ENCODE results near the gene PRG3. TPM values are rescaled to one million over a fixed set of nuclear protein-coding genes. Genes with fewer than 3 reads are reported as not detected.

Gene PRG3
- total and polyA plus RNA-seq, 2 donors (not counting 1 experiment from before 2014, with no cell fraction given) = not detected

DNA sequence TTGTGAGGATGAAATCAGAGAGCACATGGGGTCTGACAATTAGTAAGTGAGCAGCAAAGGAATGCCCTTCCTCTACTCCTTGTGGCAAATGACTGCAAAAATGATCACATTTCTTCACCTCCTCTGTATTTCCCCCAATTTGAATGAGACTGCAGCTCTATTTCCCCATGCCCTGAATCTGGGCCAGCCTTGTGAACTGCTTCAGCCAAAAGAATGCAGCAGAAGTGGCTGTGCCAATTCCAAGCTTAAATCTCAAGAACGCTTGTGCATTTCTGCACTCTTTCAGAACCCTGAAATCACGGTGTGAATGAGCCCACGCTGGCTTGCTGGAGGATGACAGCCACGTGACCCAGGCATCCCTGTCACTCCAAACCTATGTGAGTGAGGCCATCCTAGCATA lies 36.1 kb upstream of the PRG3 start:
- no peaks in the 10 kb centered on the region for H3K27me3 ChIP-seq (replicated peaks in 1 of 4; ENCODE audit: control extremely low read depth in 1 of 4, control insufficient read depth in 3 of 4, insufficient read depth in 4 of 4, low read length in 3 of 4)
- H2AFZ ChIP-seq (ENCODE audit: insufficient read depth, low read depth, low read length, poor library complexity, severe bottlenecking) = no peak overlapping the region
- H3K4me3 ChIP-seq (ENCODE audit: control extremely low read depth in 1 of 5, extremely low read depth in 1 of 5, insufficient read depth in 1 of 5, low read depth in 2 of 5, low read length in 4 of 5) = no peak overlapping the region
- no peaks in the 10 kb centered on the region for H3K9me3 ChIP-seq (ENCODE audit: control extremely low read depth in 1 of 3, control insufficient read depth in 2 of 3, insufficient read depth in 1 of 3, low read length in 2 of 3)
- Mint-ChIP-seq H3K9me3 (ENCODE audit: insufficient read depth) (no peaks in the 10 kb centered on the region), H3K27ac (no peak overlapping the region), H3K27me3 (no peaks in the 10 kb centered on the region), H3K4me1 (no peaks in the 10 kb centered on the region), H3K4me3 (no peak overlapping the region)
- H3K9ac ChIP-seq (ENCODE audit: low read length) = no peak overlapping the region
- intact Hi-C loops (cut with micrococcal nuclease) = no loop called here
- 85% methylated on average over 4 of the region's 4 CpGs for WGBS (ENCODE audit: insufficient coverage)
- no peak for ATAC-seq (ENCODE audit: low read depth)
- no peak overlapping the region for H3K27ac ChIP-seq (ENCODE audit: low read length in 2 of 2)
- peaks cover 0 to 29% of the 10 kb centered on the region in 2 experiments for H3K36me3 ChIP-seq (replicated peaks in 1 of 2; ENCODE audit: control extremely low read depth in 1 of 2, control insufficient read depth in 1 of 2, extremely low read depth in 1 of 2, insufficient read depth in 2 of 2, low read length in 1 of 2)
- no peaks in the 10 kb centered on the region for H4K20me1 ChIP-seq (ENCODE audit: control insufficient read depth, insufficient read depth, low read length, poor library complexity, severe bottlenecking)
- no peaks in the 10 kb centered on the region for H3K4me1 ChIP-seq (ENCODE audit: control insufficient read depth in 2 of 2, insufficient read depth in 2 of 2, low read length in 2 of 2)
- CTCF ChIA-PET = no interaction called here
- POLR2A ChIA-PET = no interaction called here
- H3K4me2 ChIP-seq (replicated peaks; ENCODE audit: low read depth, low read length, poor library complexity, severe bottlenecking) = no peak overlapping the region
- H3K79me2 ChIP-seq (ENCODE audit: control insufficient read depth, insufficient read depth, low read length) = peaks cover 4% of the 10 kb centered on the region
- DNase-seq = no peak
- TF ChIP-seq, protein P1, sequence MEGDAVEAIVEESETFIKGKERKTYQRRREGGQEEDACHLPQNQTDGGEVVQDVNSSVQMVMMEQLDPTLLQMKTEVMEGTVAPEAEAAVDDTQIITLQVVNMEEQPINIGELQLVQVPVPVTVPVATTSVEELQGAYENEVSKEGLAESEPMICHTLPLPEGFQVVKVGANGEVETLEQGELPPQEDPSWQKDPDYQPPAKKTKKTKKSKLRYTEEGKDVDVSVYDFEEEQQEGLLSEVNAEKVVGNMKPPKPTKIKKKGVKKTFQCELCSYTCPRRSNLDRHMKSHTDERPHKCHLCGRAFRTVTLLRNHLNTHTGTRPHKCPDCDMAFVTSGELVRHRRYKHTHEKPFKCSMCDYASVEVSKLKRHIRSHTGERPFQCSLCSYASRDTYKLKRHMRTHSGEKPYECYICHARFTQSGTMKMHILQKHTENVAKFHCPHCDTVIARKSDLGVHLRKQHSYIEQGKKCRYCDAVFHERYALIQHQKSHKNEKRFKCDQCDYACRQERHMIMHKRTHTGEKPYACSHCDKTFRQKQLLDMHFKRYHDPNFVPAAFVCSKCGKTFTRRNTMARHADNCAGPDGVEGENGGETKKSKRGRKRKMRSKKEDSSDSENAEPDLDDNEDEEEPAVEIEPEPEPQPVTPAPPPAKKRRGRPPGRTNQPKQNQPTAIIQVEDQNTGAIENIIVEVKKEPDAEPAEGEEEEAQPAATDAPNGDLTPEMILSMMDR (IDR thresholded peaks at IDR 0.05) = no peak
- TF ChIP-seq EZH2 (IDR thresholded peaks at IDR 0.05; ENCODE audit: borderline replicate concordance, insufficient read depth, low read depth, low read length, poor library complexity, severe bottlenecking) = no peak

- no peak overlapping the region for H3K27ac Mint-ChIP-seq
- Histone ChIP-seq H4K20me1 (ENCODE audit: control insufficient read depth, insufficient read depth, low read length, poor library complexity, severe bottlenecking) (no peaks in the 10 kb centered on the region), H3K9me3 (ENCODE audit: control extremely low read depth in 1 of 3, control insufficient read depth in 2 of 3, insufficient read depth in 1 of 3, low read length in 2 of 3) (no peaks in the 10 kb centered on the region), H3K79me2 (ENCODE audit: control insufficient read depth, insufficient read depth, low read length) (peaks cover 4% of the 10 kb centered on the region), H3K9ac (ENCODE audit: low read length) (no peak overlapping the region), H3K27me3 (replicated peaks in 1 of 4; ENCODE audit: control extremely low read depth in 1 of 4, control insufficient read depth in 3 of 4, insufficient read depth in 4 of 4, low read length in 3 of 4) (no peaks in the 10 kb centered on the region), H3K27ac (ENCODE audit: low read length in 2 of 2) (no peak overlapping the region), H3K4me1 (ENCODE audit: control insufficient read depth in 2 of 2, insufficient read depth in 2 of 2, low read length in 2 of 2) (no peaks in the 10 kb centered on the region), H3K4me2 (replicated peaks; ENCODE audit: low read depth, low read length, poor library complexity, severe bottlenecking) (no peak overlapping the region), H3K4me3 (ENCODE audit: control extremely low read depth in 1 of 5, extremely low read depth in 1 of 5, insufficient read depth in 1 of 5, low read depth in 2 of 5, low read length in 4 of 5) (no peak overlapping the region), H2AFZ (ENCODE audit: insufficient read depth, low read depth, low read length, poor library complexity, severe bottlenecking) (no peak overlapping the region), H3K36me3 (replicated peaks in 1 of 2; ENCODE audit: control extremely low read depth in 1 of 2, control insufficient read depth in 1 of 2, extremely low read depth in 1 of 2, insufficient read depth in 2 of 2, low read length in 1 of 2) (peaks cover 0 to 29% of the 10 kb centered on the region in 2 experiments)
- DNase-seq (no peak), ATAC-seq (ENCODE audit: low read depth) (no peak)
- H3K27me3 Mint-ChIP-seq = no peaks in the 10 kb centered on the region
- TF ChIP-seq EZH2 (IDR thresholded peaks at IDR 0.05; ENCODE audit: borderline replicate concordance, insufficient read depth, low read depth, low read length, poor library complexity, severe bottlenecking) = no peak
- TF ChIP-seq, protein P1 (IDR thresholded peaks at IDR 0.05) = no peak
- intact Hi-C loops (cut with micrococcal nuclease) = no loop called here
- CTCF ChIA-PET = interaction anchor here (1.6 kb wide), 1 partner anchor 77 kb away, joined by 4 read pairs; no protein-coding TSS in a partner anchor
- no peaks in the 10 kb centered on the region for H3K9me3 Mint-ChIP-seq (ENCODE audit: insufficient read depth)
- H3K4me1 Mint-ChIP-seq = no peaks in the 10 kb centered on the region
- POLR2A ChIA-PET = no interaction called here
- no peak overlapping the region for H3K4me3 Mint-ChIP-seq
- whole genome bisulfite sequencing (ENCODE audit: insufficient coverage) = 100% methylated on average over 1 of the region's 3 CpGs
Observed at GRCh38 chr11:57416436-57416835, 35.5 kb upstream of the PRG3 start.

Data from B cell (primary cell).